Fibroblast of mammary gland (primary cell): ENCODE results near the gene ARHGAP26.

Experiments
- DNase-seq: peaks from one replicate; pipeline ENCODE4 v3.0.0-alpha.2; 2010; ENCODE audit warnings: low read depth
- H3K4me3 ChIP-seq: 2 replicates; pipeline ENCODE4 v1.5.1; 2011; ENCODE audit warnings: low read depth, mild to moderate bottlenecking, low read length, moderate library complexity; ENCODE audit not compliant: control insufficient read depth
- TF ChIP-seq, protein P1 (sequence below): conservative IDR thresholded peaks from 2 replicates; pipeline ENCODE4 v1.5.1; 2011; ENCODE audit warnings: low read depth, low read length, inconsistent platforms; ENCODE audit not compliant: control insufficient read depth, insufficient read depth

ARHGAP26 gene

DNA sequence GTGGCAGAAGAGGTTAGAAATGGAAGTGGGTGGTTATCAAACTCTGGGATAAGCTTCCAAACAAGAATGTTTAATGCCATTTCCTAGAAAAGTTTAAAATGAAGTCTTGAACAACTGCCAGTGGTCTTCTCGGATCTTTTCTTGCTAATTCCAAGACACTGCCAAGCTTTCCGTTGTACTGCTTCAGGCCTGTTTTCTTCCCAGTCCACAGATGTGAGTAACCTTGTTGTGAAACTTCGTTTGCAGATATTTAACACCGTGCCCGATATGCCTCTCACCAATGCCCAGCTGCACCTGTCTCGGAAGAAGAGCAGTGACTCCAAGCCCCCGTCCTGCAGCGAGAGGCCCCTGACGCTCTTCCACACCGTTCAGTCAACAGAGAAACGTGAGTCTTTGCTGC is 363.5 kb downstream of the ARHGAP26 start:
- TF ChIP-seq, protein P1, sequence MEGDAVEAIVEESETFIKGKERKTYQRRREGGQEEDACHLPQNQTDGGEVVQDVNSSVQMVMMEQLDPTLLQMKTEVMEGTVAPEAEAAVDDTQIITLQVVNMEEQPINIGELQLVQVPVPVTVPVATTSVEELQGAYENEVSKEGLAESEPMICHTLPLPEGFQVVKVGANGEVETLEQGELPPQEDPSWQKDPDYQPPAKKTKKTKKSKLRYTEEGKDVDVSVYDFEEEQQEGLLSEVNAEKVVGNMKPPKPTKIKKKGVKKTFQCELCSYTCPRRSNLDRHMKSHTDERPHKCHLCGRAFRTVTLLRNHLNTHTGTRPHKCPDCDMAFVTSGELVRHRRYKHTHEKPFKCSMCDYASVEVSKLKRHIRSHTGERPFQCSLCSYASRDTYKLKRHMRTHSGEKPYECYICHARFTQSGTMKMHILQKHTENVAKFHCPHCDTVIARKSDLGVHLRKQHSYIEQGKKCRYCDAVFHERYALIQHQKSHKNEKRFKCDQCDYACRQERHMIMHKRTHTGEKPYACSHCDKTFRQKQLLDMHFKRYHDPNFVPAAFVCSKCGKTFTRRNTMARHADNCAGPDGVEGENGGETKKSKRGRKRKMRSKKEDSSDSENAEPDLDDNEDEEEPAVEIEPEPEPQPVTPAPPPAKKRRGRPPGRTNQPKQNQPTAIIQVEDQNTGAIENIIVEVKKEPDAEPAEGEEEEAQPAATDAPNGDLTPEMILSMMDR = no peak
- peak; percentile 36 for DNase-seq
- H3K4me3 ChIP-seq = no peak overlapping the region

DNA sequence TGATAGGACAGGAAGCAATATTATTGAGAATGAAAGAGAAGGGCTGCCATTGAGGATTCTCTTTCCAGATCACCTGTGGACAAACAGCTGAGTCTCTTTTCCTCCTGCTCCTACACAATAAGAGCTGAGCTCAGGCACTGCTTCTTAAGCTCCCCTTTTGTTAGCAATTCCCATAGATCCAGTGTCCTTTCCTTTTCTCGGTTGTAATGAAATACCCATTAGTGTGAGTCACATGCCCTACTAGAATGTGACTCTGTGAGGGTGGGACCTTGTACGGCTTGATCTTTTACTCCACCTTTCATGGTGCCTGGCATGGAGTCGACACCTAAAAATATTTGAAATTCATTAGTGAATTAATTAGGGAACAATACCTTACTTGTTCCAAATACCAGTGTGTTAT is 364.1 kb downstream of the ARHGAP26 start:
- no peak overlapping the region for H3K4me3 ChIP-seq
- TF ChIP-seq, protein P1 = no peak
- DNase-seq = peak; percentile 30

DNA sequence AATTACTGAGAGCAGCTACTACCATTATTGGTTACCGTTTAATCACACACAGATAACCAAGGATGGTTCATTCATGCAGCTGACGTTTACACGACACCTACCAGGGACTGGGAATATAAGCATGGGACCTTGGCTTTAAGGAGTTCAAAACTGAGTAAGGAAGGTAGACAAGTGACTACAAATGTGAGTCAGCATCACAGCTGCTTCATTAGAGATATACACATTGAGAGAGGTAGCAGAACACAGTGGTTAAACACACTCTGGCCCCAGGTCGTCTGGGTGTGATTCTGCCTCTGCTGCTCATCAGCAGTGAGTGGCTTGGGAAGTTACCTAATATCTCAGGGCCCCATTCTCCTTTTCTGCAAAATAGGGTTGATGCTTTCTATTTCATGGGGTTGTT is 364.7 kb downstream of the ARHGAP26 start:
- no peak overlapping the region for H3K4me3 ChIP-seq
- DNase-seq = no peak
- TF ChIP-seq, protein P1 = no peak

DNA sequence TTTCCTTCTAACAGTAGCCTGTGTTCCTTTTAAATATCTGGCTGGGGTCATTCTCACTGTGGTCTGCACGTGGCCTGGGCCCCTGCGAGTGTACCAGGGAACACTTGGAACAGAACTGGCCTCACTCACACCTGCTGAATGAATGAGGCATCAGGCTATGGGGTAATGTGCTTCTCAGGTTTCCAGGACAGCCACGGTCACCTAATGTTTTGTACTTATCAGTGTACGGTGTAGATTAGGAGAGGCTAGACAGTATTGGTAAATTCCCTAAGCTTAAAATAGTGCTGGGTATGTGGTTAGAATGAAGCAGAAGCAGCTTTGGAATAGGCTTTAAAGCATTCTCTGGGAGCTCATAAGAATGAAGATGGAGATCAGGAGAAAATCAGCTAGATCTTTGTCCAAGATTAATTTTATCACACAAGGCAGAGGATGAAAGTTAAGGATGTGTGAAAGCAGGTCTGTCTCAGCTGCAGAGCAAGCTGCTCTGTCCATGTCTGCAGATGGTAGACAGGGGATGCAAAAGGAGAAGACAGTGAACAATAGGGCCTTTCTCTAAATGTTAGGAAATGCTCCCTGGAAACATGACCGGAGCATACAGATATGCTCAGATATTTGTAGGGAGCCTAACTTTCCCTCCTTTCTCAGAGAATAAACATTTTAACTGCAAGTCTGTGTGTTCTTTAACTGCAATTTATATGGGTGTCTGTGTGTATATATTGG is 365.8 kb downstream of the ARHGAP26 start:
- no peak overlapping the region for H3K4me3 ChIP-seq
- DNase-seq = no peak
- TF ChIP-seq, protein P1 = no peak

DNA sequence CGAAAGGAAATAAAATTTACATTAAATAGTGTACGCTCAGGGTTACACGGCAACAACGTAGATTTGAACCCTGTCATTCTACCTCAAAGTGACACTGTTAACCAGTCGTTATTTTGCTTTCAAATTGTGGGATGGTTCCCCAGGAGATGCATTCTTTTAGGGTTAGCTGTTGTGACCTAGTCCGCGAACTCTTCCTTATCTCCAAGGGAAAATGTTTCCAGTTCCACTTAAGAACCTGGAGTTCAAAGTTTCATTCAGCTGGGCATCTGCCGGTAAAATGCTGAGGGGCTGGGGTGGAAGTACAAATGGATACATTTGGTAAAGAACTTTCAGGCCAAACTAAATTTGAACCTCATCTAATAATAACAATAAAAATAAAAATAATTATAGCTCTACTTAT is 368.7 kb downstream of the ARHGAP26 start:
- TF ChIP-seq, protein P1 = no peak

DNA sequence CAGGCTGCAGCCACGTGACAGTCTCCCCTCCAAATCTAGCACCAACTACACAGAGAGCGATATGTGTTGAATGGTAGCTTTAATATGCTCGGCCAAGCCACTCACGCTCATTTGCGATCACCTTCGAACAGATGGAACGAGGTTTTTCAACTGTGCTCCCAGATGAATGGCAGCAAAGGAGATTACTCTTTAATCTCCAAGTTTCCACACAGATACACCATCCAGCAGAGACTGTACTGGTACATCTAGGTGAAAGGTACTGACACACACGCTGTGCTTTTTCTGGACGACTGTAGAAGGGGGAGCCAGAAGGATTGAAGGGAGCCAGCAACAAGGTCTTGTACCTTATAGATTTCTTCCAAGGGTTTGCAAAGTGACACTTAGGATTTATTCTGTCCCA is 369.4 kb downstream of the ARHGAP26 start:
- H3K4me3 ChIP-seq = no peak overlapping the region
- TF ChIP-seq, protein P1 = no peak
- no peak for DNase-seq

More for the DNA sequence above, 368.7 kb downstream of the ARHGAP26 start:
- H3K4me3 ChIP-seq = no peak overlapping the region
- no peak for DNase-seq
